ENCODE data around the gene TMED3. TPM values are rescaled to one million over a fixed set of nuclear protein-coding genes. Genes with fewer than 3 reads are reported as not detected.

The TMED3 gene
- polyA plus RNA-seq, 4 donors, result 25.9 to 106 (median 44.8) TPM

DNA sequence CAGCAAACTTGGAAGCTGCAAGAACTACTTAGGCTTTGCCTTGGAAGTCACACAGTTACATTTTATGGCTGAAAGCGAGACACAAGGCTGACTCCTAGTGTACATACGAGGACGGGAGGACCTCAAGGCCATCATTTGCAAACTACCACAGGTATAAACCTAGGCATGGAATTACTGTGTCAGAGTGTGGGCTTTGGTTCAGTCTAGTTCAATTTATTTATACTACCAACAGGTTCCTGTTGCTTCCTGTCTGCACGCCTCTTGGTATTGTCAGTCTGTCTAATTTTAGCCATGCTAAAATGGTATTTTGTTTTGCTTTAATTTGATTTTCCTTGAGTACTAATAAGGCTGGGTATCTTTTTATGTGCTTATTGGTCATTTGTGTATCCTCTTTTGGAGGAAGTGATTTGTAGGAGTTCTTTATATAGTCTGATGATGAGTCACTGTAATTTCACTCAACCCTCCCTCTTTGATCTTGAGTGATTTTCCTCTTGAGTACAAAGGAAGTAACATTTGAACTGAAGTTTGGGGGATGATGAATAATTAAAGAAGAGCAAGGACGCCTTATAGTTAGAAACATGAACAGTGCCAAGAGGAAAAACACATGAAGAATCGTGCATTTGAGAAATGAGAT lies 20.2 kb upstream of the TMED3 start:
- no peak for DNase-seq
- Histone ChIP-seq H3K27ac (ENCODE audit: low read depth in 1 of 3, low read length in 2 of 3) (no peak overlapping the region), H3K4me3 (ENCODE audit: low read depth in 1 of 3, low read length in 3 of 3) (no peak overlapping the region), H3K4me1 (ENCODE audit: control insufficient read depth in 3 of 3, insufficient read depth in 2 of 3, low read depth in 1 of 3, low read length in 2 of 3) (no peaks in the 10 kb centered on the region), H3K27me3 (ENCODE audit: control insufficient read depth in 3 of 3, insufficient read depth in 3 of 3, low read length in 3 of 3) (peaks cover 0 to 7% (median 0%) of the 10 kb centered on the region in 3 donors), H3K36me3 (ENCODE audit: control insufficient read depth in 3 of 3, insufficient read depth in 2 of 3, low read depth in 1 of 3, low read length in 3 of 3) (no peaks in the 10 kb centered on the region), H3K9me3 (ENCODE audit: control insufficient read depth in 2 of 2, insufficient read depth in 1 of 2, low read depth in 1 of 2, low read length in 1 of 2) (no peaks in the 10 kb centered on the region)
- WGBS, 3 donors, result 62 to 67% (median 65%) methylated on average over 6 of the region's 6 CpGs
- FAIRE-seq, result no peak

DNA sequence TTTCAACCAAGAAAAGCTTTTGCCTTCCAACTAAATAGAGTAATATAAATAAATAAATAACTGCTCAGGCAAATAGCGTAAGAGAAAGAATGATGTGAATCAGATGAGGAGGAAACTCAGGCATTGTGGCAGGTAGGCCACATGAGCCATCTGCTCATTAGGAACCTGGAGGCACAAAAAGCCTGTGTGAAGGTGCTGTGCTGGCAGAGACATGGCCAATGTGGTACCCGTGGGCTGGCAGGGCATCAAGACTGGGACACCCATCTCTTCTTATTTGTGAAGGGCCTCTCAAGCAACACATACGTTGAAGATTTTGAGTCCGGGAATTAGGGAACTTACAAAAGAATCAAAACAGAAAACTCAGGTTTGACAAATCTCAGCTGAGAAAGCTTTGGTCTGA lies 18.9 kb upstream of the TMED3 start:
- no peaks in the 10 kb centered on the region for H3K36me3 ChIP-seq (ENCODE audit: control insufficient read depth in 3 of 3, insufficient read depth in 2 of 3, low read depth in 1 of 3, low read length in 3 of 3)
- 81 to 89% (median 82%) methylated on average over 4 of the region's 4 CpGs for WGBS, 3 donors
- FAIRE-seq, result no peak

GRCh38 chr15:79294075-79294474 lies 16.8 kb upstream of the TMED3 start:
- FAIRE-seq (no peak), DNase-seq (no peak)
- Histone ChIP-seq H3K4me3 (ENCODE audit: low read depth in 1 of 3, low read length in 3 of 3) (no peak overlapping the region), H3K36me3 (ENCODE audit: control insufficient read depth in 3 of 3, insufficient read depth in 2 of 3, low read depth in 1 of 3, low read length in 3 of 3) (no peaks in the 10 kb centered on the region), H3K27ac (ENCODE audit: low read depth in 1 of 3, low read length in 2 of 3) (no peak overlapping the region), H3K27me3 (ENCODE audit: control insufficient read depth in 3 of 3, insufficient read depth in 3 of 3, low read length in 3 of 3) (peaks cover 0 to 3% (median 0%) of the 10 kb centered on the region in 3 donors), H3K9me3 (ENCODE audit: control insufficient read depth in 2 of 2, insufficient read depth in 1 of 2, low read depth in 1 of 2, low read length in 1 of 2) (no peaks in the 10 kb centered on the region), H3K4me1 (ENCODE audit: control insufficient read depth in 3 of 3, insufficient read depth in 2 of 3, low read depth in 1 of 3, low read length in 2 of 3) (no peaks in the 10 kb centered on the region)
- 62 to 73% (median 62%) methylated on average over 7 of the region's 7 CpGs for WGBS, 3 donors

More for the DNA sequence above, 18.9 kb upstream of the TMED3 start:
- Histone ChIP-seq H3K9me3 (ENCODE audit: control insufficient read depth in 2 of 2, insufficient read depth in 1 of 2, low read depth in 1 of 2, low read length in 1 of 2) (no peaks in the 10 kb centered on the region), H3K4me3 (ENCODE audit: low read depth in 1 of 3, low read length in 3 of 3) (no peak overlapping the region), H3K4me1 (ENCODE audit: control insufficient read depth in 3 of 3, insufficient read depth in 2 of 3, low read depth in 1 of 3, low read length in 2 of 3) (no peaks in the 10 kb centered on the region), H3K27me3 (ENCODE audit: control insufficient read depth in 3 of 3, insufficient read depth in 3 of 3, low read length in 3 of 3) (peaks cover 0 to 4% (median 0%) of the 10 kb centered on the region in 3 donors), H3K27ac (ENCODE audit: low read depth in 1 of 3, low read length in 2 of 3) (no peak overlapping the region)
- no peak for DNase-seq

GRCh38 chr15:79296583-79296982 lies 14.3 kb upstream of the TMED3 start:
- H3K27ac ChIP-seq (ENCODE audit: low read depth in 1 of 3, low read length in 2 of 3), result no peak overlapping the region
- H3K4me1 ChIP-seq (ENCODE audit: control insufficient read depth in 3 of 3, insufficient read depth in 2 of 3, low read depth in 1 of 3, low read length in 2 of 3), result no peaks in the 10 kb centered on the region
- DNase-seq (no peak), FAIRE-seq (no peak)
- no peak overlapping the region for H3K4me3 ChIP-seq (ENCODE audit: low read depth in 1 of 3, low read length in 3 of 3)
- no peaks in the 10 kb centered on the region for H3K9me3 ChIP-seq (ENCODE audit: control insufficient read depth in 2 of 2, insufficient read depth in 1 of 2, low read depth in 1 of 2, low read length in 1 of 2)
- WGBS, 3 donors, result 35 to 48% (median 42%) methylated on average over 4 of the region's 4 CpGs
- no peaks in the 10 kb centered on the region for H3K36me3 ChIP-seq (ENCODE audit: control insufficient read depth in 3 of 3, insufficient read depth in 2 of 3, low read depth in 1 of 3, low read length in 3 of 3)
- peaks cover 0 to 7% (median 0%) of the 10 kb centered on the region in 3 donors for H3K27me3 ChIP-seq (ENCODE audit: control insufficient read depth in 3 of 3, insufficient read depth in 3 of 3, low read length in 3 of 3)

GRCh38 chr15:79299126-79299840 lies 11.6 kb upstream of the TMED3 start:
- peaks cover 0 to 9% (median 4%) of the 10 kb centered on the region in 3 donors for H3K27me3 ChIP-seq (ENCODE audit: control insufficient read depth in 3 of 3, insufficient read depth in 3 of 3, low read length in 3 of 3)
- 82 to 89% (median 87%) methylated on average over 7 of the region's 7 CpGs for WGBS, 3 donors
- H3K9me3 ChIP-seq (ENCODE audit: control insufficient read depth in 2 of 2, insufficient read depth in 1 of 2, low read depth in 1 of 2, low read length in 1 of 2), result no peaks in the 10 kb centered on the region
- DNase-seq (no peak), FAIRE-seq (no peak)
- no peak overlapping the region for H3K4me3 ChIP-seq (ENCODE audit: low read depth in 1 of 3, low read length in 3 of 3)
- H3K27ac ChIP-seq (ENCODE audit: low read depth in 1 of 3, low read length in 2 of 3), result no peak overlapping the region
- H3K4me1 ChIP-seq (ENCODE audit: control insufficient read depth in 3 of 3, insufficient read depth in 2 of 3, low read depth in 1 of 3, low read length in 2 of 3), result no peaks in the 10 kb centered on the region
- H3K36me3 ChIP-seq (ENCODE audit: control insufficient read depth in 3 of 3, insufficient read depth in 2 of 3, low read depth in 1 of 3, low read length in 3 of 3), result no peaks in the 10 kb centered on the region

DNA sequence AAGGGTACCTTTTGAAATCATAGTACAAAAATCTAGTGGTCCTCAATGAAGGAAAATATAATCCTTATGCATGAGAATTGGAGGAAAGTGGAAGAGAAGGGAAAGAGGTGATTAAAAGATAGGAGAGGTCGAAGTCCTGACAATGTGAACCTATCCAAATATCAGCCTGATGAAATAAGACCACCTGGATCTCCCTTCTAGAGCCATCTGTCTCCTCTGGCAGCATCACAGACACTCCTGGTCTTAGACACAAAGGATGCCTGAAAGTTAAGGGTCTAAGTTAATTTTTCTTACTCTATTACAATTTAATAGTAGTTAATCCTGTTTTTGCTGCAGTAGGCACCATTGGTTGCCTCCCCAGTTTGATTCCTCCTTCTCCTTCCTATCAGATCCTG lies 11.1 kb upstream of the TMED3 start:
- no peaks in the 10 kb centered on the region for H3K9me3 ChIP-seq (ENCODE audit: control insufficient read depth in 2 of 2, insufficient read depth in 1 of 2, low read depth in 1 of 2, low read length in 1 of 2)
- no peaks in the 10 kb centered on the region for H3K36me3 ChIP-seq (ENCODE audit: control insufficient read depth in 3 of 3, insufficient read depth in 2 of 3, low read depth in 1 of 3, low read length in 3 of 3)
- FAIRE-seq, result no peak
- no peak for DNase-seq
- WGBS, 3 donors, result 27 to 60% (median 46%) methylated on average over 1 of the region's 1 CpG
- H3K4me3 ChIP-seq (ENCODE audit: low read depth in 1 of 3, low read length in 3 of 3), result no peak overlapping the region
- peaks cover 0 to 9% (median 4%) of the 10 kb centered on the region in 3 donors for H3K27me3 ChIP-seq (ENCODE audit: control insufficient read depth in 3 of 3, insufficient read depth in 3 of 3, low read length in 3 of 3)
- H3K4me1 ChIP-seq (ENCODE audit: control insufficient read depth in 3 of 3, insufficient read depth in 2 of 3, low read depth in 1 of 3, low read length in 2 of 3), result no peaks in the 10 kb centered on the region
- no peak overlapping the region for H3K27ac ChIP-seq (ENCODE audit: low read depth in 1 of 3, low read length in 2 of 3)

DNA sequence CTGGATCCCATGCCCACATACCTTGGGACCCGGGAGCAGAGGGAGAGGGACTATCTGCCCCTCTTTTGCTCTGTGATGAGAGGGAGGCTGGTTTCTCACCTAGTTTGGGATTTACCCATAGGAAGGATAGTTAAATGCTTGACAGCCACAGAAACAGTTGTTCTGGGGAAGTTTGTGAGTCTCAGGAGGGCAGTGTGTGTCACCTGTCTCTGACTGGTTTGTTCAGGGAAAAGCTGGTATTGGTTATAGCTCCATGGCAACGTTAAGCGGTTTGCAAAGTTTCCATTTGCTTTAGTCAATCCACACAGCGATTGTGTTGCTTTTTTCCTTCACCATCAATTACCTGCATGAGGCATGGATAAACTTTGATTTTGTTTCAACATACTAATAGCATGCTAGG lies 3.7 kb upstream of the TMED3 start:
- H3K27me3 ChIP-seq (ENCODE audit: control insufficient read depth in 3 of 3, insufficient read depth in 3 of 3, low read length in 3 of 3), result peaks cover 0 to 15% (median 2%) of the 10 kb centered on the region in 3 donors
- no peak for DNase-seq
- no peak for FAIRE-seq
- no peak overlapping the region for H3K27ac ChIP-seq (ENCODE audit: low read depth in 1 of 3, low read length in 2 of 3)
- WGBS, 3 donors, result 44 to 57% (median 50%) methylated on average over 4 of the region's 4 CpGs
- no peaks in the 10 kb centered on the region for H3K9me3 ChIP-seq (ENCODE audit: control insufficient read depth in 2 of 2, insufficient read depth in 1 of 2, low read depth in 1 of 2, low read length in 1 of 2)
- H3K4me3 ChIP-seq (ENCODE audit: low read depth in 1 of 3, low read length in 3 of 3), result no peak overlapping the region
- no peaks in the 10 kb centered on the region for H3K36me3 ChIP-seq (ENCODE audit: control insufficient read depth in 3 of 3, insufficient read depth in 2 of 3, low read depth in 1 of 3, low read length in 3 of 3)
- peaks cover 0 to 5% (median 2%) of the 10 kb centered on the region in 3 donors for H3K4me1 ChIP-seq (ENCODE audit: control insufficient read depth in 3 of 3, insufficient read depth in 2 of 3, low read depth in 1 of 3, low read length in 2 of 3)

DNA sequence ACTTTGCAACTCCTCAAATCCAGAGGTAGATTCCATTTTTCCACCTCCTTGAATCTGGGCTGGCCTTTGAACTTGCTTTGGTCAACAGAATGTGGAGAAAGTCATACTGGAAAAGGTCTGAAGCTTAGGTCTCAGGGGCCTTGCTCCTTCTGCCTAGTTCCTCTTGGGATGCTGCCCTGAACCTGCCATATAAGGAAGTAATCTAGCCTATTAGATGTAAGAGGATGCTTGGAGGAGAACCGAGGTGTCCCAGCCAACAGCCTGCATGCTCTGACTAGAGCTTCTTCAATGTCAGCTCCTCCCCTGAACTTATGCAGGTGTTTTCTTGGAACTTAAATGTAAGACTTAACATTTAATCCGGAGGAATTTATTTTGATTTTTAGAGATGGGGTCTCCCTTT lies 2.0 kb upstream of the TMED3 start:
- DNase-seq (no peak), FAIRE-seq (no peak)
- WGBS, 3 donors, result 44 to 56% (median 48%) methylated on average over 2 of the region's 2 CpGs
- Histone ChIP-seq H3K4me1 (ENCODE audit: control insufficient read depth in 3 of 3, insufficient read depth in 2 of 3, low read depth in 1 of 3, low read length in 2 of 3) (peaks cover 0 to 10% (median 6%) of the 10 kb centered on the region in 3 donors), H3K27me3 (ENCODE audit: control insufficient read depth in 3 of 3, insufficient read depth in 3 of 3, low read length in 3 of 3) (peaks cover 0 to 13% (median 0%) of the 10 kb centered on the region in 3 donors), H3K9me3 (ENCODE audit: control insufficient read depth in 2 of 2, insufficient read depth in 1 of 2, low read depth in 1 of 2, low read length in 1 of 2) (no peaks in the 10 kb centered on the region), H3K36me3 (ENCODE audit: control insufficient read depth in 3 of 3, insufficient read depth in 2 of 3, low read depth in 1 of 3, low read length in 3 of 3) (peaks cover under 1 to 3% (median 1%) of the 10 kb centered on the region in 3 donors), H3K4me3 (ENCODE audit: low read depth in 1 of 3, low read length in 3 of 3) (no peak overlapping the region), H3K27ac (ENCODE audit: low read depth in 1 of 3, low read length in 2 of 3) (no peak overlapping the region)

Data from small intestine (tissue), 7 donors.